Transverse colon (tissue), 4 donors: Measurements from ENCODE around the gene PXDC1.

Experiments
- POLR2A ChIP-seq: fragments of 450-650 bp; IDR thresholded peaks from one replicate; pipeline ENCODE4 v1.6.1; 2016; ENCODE audit warnings: antibody characterized with exemption, mild to moderate bottlenecking, moderate library complexity
- POLR2AphosphoS5 ChIP-seq, 3 donors: sonication (generic); formaldehyde crosslinking; IDR thresholded peaks; one replicate each; pipeline ENCODE4 v1.6.1; 2016; ENCODE audit warnings: antibody characterized with exemption in 3 of 3
- TF ChIP-seq, protein P1 (sequence below), 5 experiments: fragments of 200-600 bp in 3 of 5; fragments of 450-650 bp in 2 of 5; sonication (generic) in 3 of 5; IDR thresholded peaks; 1 replicate in 2 of 5; 2 replicates in 3 of 5; pipeline ENCODE4 v1.5.1; 2016 to 2017; ENCODE audit warnings: antibody characterized with exemption in 5 of 5, inconsistent platforms in 3 of 5, mild to moderate bottlenecking in 2 of 5, moderate library complexity in 1 of 5

DNA sequence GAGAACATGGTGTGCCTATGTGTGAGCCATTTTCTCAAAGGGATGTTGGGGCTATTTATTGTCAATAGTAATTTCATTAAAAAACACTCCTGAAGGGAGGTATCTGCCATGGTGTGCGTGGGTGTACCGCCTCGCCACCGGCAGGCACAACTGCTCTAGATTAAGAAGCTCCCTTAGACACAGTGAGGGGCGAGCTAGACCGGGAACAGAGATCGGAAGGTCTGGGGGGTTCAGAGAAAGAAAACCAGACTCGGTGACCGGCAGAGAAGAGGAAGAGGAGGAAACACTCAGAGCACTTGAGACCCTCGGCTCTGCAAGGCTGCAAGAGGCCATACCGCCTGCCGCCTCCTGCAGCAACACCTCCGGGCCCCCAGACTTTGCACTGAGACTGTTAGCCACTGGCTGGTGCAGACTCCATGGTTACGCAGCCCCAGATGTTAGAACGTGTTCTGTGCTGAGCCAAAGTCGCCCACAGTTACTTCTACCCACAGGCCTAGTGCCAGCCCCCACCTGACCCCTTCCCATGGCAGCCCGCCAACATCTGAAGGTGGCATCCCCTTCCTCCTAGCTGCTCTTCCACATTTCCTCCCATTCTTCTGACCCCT, 18.1 kb downstream of the PXDC1 start:
- TF ChIP-seq POLR2A (no peak), POLR2AphosphoS5 (IDR thresholded peaks at IDR 0.05) (no peak)
- TF ChIP-seq, protein P1, sequence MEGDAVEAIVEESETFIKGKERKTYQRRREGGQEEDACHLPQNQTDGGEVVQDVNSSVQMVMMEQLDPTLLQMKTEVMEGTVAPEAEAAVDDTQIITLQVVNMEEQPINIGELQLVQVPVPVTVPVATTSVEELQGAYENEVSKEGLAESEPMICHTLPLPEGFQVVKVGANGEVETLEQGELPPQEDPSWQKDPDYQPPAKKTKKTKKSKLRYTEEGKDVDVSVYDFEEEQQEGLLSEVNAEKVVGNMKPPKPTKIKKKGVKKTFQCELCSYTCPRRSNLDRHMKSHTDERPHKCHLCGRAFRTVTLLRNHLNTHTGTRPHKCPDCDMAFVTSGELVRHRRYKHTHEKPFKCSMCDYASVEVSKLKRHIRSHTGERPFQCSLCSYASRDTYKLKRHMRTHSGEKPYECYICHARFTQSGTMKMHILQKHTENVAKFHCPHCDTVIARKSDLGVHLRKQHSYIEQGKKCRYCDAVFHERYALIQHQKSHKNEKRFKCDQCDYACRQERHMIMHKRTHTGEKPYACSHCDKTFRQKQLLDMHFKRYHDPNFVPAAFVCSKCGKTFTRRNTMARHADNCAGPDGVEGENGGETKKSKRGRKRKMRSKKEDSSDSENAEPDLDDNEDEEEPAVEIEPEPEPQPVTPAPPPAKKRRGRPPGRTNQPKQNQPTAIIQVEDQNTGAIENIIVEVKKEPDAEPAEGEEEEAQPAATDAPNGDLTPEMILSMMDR (IDR thresholded peaks at IDR 0.05): no peak
